Naive thymus-derived CD8-positive, alpha-beta T cell (primary cell): ENCODE data around the gene PCYT2. TPM values are rescaled to one million over a fixed set of nuclear protein-coding genes. Genes with fewer than 3 reads are reported as not detected.

Experiments used
- ATAC-seq, 2 donors: fragments of 150-1000 bp; cut with Tn5 transposase in 1 of 2; sonication (Bioruptor Pico), chemical (Tn5 transposase) in 1 of 2; 1 replicate in 1 of 2; 2 replicates in 1 of 2; pipeline ENCODE4 v1.10.0; 2021; ENCODE audit warnings: mild to moderate bottlenecking in 2 of 2, moderate library complexity in 2 of 2
- POLR2A ChIA-PET: fragments of 350-600 bp; sonication (Branson Sonifier 250); formaldehyde crosslinking; loops from one replicate; lab custom pipeline; 2021; ENCODE audit warnings: antibody characterized with exemption; lab: Charles Lee
- DNase-seq, 10 donors: peaks; one replicate each; pipeline versions ENCODE4 v3.0.0 to v3.0.0-alpha.2; 2020 to 2022
- H3K27ac Mint-ChIP-seq, 10 donors: one replicate each; pipeline ENCODE4 v1.8.0; 2020 to 2022; ENCODE audit warnings: mild to moderate bottlenecking in 10 of 10, mixed read lengths in 10 of 10, moderate library complexity in 4 of 10, inconsistent platforms in 1 of 10
- H3K27me3 Mint-ChIP-seq, 5 donors: one replicate each; pipeline ENCODE4 v1.8.0; 2021 to 2022; ENCODE audit warnings: mixed read lengths in 5 of 5
- H3K36me3 Mint-ChIP-seq, 3 donors: one replicate each; pipeline ENCODE4 v1.8.0; 2020 to 2022; ENCODE audit warnings: mixed read lengths in 3 of 3, mild to moderate bottlenecking in 2 of 3, inconsistent platforms in 1 of 3
- H3K4me1 Mint-ChIP-seq, 4 donors: one replicate each; pipeline ENCODE4 v1.8.0; 2021 to 2022; ENCODE audit warnings: mixed read lengths in 4 of 4
- H3K4me3 Mint-ChIP-seq, 10 donors: one replicate each; pipeline ENCODE4 v1.8.0; 2020 to 2022; ENCODE audit warnings: mild to moderate bottlenecking in 10 of 10, mixed read lengths in 10 of 10, moderate library complexity in 6 of 10, inconsistent platforms in 1 of 10
- H3K9me3 Mint-ChIP-seq, 9 donors: one replicate each; pipeline ENCODE4 v1.8.0; 2020 to 2022; ENCODE audit warnings: mixed read lengths in 9 of 9, mild to moderate bottlenecking in 3 of 9, inconsistent platforms in 1 of 9, moderate library complexity in 1 of 9
- polyA plus RNA-seq, 3 donors: library from polyadenylated mRNA; unstranded; fragments of 300-500 nt; fragmentation: Illumina TruSeq; gene quantifications; one replicate each; pipeline ENCODE4 v1.2.3, GENCODE V29; 2021
- total RNA-seq, 8 experiments: library from RNA in 2 of 8; stranded (reverse) in 2 of 8; gene quantifications; one replicate each; pipeline ENCODE4 v1.2.3 and lab custom pipeline; 2021 to 2026

Gene PCYT2
- total RNA-seq (10 to 100 TPM; 34.9 to 38.5 TPM), polyA plus RNA-seq (10 to 100 TPM; 22.9 to 24.0 (median 23.7) TPM), total RNA-seq (lab: John Stamatoyannopoulos, UW) (20.2 to 79.0 (median 43.3) reads per million in 6 experiments)

- Mint-ChIP-seq H3K27me3 (no peaks in the 10 kb centered on the region), H3K9me3 (no peaks in the 10 kb centered on the region), H3K4me1 (peaks cover 3 to 26% (median 13%) of the 10 kb centered on the region in 4 donors), H3K36me3 (peaks cover 0 to 26% (median 4%) of the 10 kb centered on the region in 3 donors), H3K4me3 (peak within 1 kb of the TSS; percentile 69 to 91 (median 84)), H3K27ac (peak within 1 kb of the TSS in 7 of 10 donors; percentile 39 to 84 (median 71))
- DNase-seq (peak; percentile 85 to 96 (median 92)), ATAC-seq (peak; percentile 91 to 96)
- POLR2A ChIA-PET, result interaction anchor here (0.9 to 2.6 kb wide), 4 partner anchors 14 to 57 kb away, joined by 3 to 16 read pairs (median 10); partner anchors contain the start of genes ALYREF and ANAPC11
Observed at GRCh38 chr17:81911277-81911961, at the start of gene PCYT2. PCYT2 (minus strand) TSS chr17:81911399; CDS start chr17:81911355, 44 bp downstream.

- DNase-seq (peak in 1 of 10 donors; percentile 30), ATAC-seq (peak in 1 of 2 donors; percentile 2)
- Mint-ChIP-seq H3K9me3 (no peaks in the 10 kb centered on the region), H3K27me3 (peaks cover 0 to 19% (median 9%) of the 10 kb centered on the region in 5 donors), H3K27ac (peak overlapping the region in 1 of 10 donors; percentile 21), H3K4me3 (peak overlapping the region in 4 of 10 donors; percentile 26 to 67 (median 48)), H3K36me3 (no peaks in the 10 kb centered on the region), H3K4me1 (peaks cover 0 to 13% (median 7%) of the 10 kb centered on the region in 4 donors)
- POLR2A ChIA-PET, result interaction anchor here (1.2 to 3.0 kb wide), 5 partner anchors 8 to 70 kb away, joined by 3 to 61 read pairs (median 7); partner anchors contain the start of genes CENPX and LRRC45
Observed at GRCh38 chr17:81960130-81960958, 49.1 kb upstream of the PCYT2 start.

- H3K9me3 Mint-ChIP-seq, result no peaks in the 10 kb centered on the region
- DNase-seq (peak; percentile 70 to 92 (median 85)), ATAC-seq (peak; percentile 96 to 97)
- POLR2A ChIA-PET, result interaction anchor here (0.5 to 3.0 kb wide), 8 partner anchors 9 to 89 kb away, joined by 3 to 61 read pairs (median 4); partner anchors contain the start of genes CENPX and LRRC45
- H3K36me3 Mint-ChIP-seq, result no peaks in the 10 kb centered on the region
- peaks cover 0 to 19% (median 9%) of the 10 kb centered on the region in 5 donors for H3K27me3 Mint-ChIP-seq
- peak overlapping the region in 1 of 10 donors; percentile 57 for H3K27ac Mint-ChIP-seq
- H3K4me1 Mint-ChIP-seq, result peaks cover 0 to 13% (median 6%) of the 10 kb centered on the region in 4 donors
- peak overlapping the region in 5 of 10 donors; percentile 59 to 72 (median 64) for H3K4me3 Mint-ChIP-seq
Observed at GRCh38 chr17:81959362-81960129, 48.3 kb upstream of the PCYT2 start.

GRCh38 chr17:81958633-81959342 lies 47.6 kb upstream of the PCYT2 start:
- peak overlapping the region in 1 of 10 donors; percentile 57 for H3K27ac Mint-ChIP-seq

GRCh38 chr17:81957691-81958432 lies 46.7 kb upstream of the PCYT2 start:
- peaks cover 0 to 19% (median 9%) of the 10 kb centered on the region in 5 donors for H3K27me3 Mint-ChIP-seq
- DNase-seq, result no peak
- POLR2A ChIA-PET, result no interaction called here
- peaks cover 0 to 6% (median 4%) of the 10 kb centered on the region in 4 donors for H3K4me1 Mint-ChIP-seq
- H3K27ac Mint-ChIP-seq, result no peak overlapping the region
- peak overlapping the region in 6 of 10 donors; percentile 10 to 72 (median 24) for H3K4me3 Mint-ChIP-seq
- ATAC-seq, result no peak
- no peaks in the 10 kb centered on the region for H3K36me3 Mint-ChIP-seq
- H3K9me3 Mint-ChIP-seq, result no peaks in the 10 kb centered on the region

More at GRCh38 chr17:81958633-81959342, 47.6 kb upstream of the PCYT2 start:
- peaks cover 0 to 6% (median 3%) of the 10 kb centered on the region in 4 donors for H3K4me1 Mint-ChIP-seq
- POLR2A ChIA-PET, result interaction anchor here (0.5 to 3.0 kb wide), 8 partner anchors 10 to 88 kb away, joined by 3 to 61 read pairs (median 4); partner anchors contain the start of genes CENPX and LRRC45
- no peaks in the 10 kb centered on the region for H3K9me3 Mint-ChIP-seq
- peaks cover 0 to 19% (median 9%) of the 10 kb centered on the region in 5 donors for H3K27me3 Mint-ChIP-seq
- ATAC-seq (no peak), DNase-seq (no peak)
- no peaks in the 10 kb centered on the region for H3K36me3 Mint-ChIP-seq
- H3K4me3 Mint-ChIP-seq, result peak overlapping the region; percentile 19 to 72 (median 61)

DNA sequence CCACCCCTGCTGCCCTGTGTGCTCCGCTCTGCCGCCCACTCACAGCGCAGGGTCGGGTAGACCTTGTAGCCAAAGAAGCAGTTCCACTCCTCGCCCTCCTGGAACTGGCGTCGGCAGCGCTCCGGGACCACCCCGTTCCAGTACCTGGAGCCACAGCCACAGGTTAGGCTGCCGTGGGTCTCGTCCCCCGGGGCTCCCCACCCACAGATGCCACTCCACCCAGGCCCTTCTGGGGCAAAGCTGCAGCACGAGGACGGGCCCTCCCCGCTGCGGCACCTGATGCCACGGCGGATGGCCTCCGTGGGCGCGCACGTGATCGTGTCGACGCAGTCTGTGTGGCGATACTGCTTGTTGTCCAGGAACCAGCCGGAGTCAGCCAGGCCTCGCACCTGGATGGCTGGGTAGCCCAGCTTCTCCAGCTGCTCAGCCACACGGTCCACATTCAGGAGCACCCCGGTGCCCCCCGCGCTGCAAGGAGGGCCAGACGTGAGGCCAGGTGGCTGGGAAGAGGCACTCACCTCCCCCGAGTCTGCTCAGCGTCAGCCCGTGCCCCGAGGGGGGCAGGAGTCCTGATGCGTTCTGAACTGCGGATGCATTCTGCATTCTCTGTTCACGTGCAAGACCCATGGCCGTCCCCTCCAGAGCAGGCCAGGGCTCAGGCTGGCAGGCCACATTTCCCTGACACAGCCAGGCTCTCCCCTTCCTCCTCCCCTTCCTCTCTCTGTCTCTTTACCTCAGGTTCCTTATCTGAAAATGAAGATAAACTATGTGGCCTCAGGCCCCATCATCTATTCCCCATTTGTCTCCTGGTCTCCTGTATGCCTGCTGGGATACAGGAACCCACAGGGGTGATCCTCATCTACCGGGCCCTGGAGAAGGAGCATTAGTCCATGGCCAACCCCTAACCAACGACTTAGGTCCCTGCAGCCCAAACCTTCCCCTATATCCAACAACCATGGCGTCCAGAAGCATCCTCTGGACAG lies 45.7 kb upstream of the PCYT2 start:
- Mint-ChIP-seq H3K4me1 (peaks cover 1 to 7% (median 5%) of the 10 kb centered on the region in 4 donors), H3K27ac (peak overlapping the region in 1 of 10 donors; percentile 65), H3K36me3 (no peaks in the 10 kb centered on the region), H3K9me3 (no peaks in the 10 kb centered on the region), H3K4me3 (no peak overlapping the region), H3K27me3 (peaks cover 0 to 14% (median 9%) of the 10 kb centered on the region in 5 donors)
- ATAC-seq (no peak), DNase-seq (no peak)
- POLR2A ChIA-PET, result interaction anchor here (0.5 kb wide), 1 partner anchor 238 kb away, joined by 3 read pairs; no protein-coding TSS in a partner anchor

DNA sequence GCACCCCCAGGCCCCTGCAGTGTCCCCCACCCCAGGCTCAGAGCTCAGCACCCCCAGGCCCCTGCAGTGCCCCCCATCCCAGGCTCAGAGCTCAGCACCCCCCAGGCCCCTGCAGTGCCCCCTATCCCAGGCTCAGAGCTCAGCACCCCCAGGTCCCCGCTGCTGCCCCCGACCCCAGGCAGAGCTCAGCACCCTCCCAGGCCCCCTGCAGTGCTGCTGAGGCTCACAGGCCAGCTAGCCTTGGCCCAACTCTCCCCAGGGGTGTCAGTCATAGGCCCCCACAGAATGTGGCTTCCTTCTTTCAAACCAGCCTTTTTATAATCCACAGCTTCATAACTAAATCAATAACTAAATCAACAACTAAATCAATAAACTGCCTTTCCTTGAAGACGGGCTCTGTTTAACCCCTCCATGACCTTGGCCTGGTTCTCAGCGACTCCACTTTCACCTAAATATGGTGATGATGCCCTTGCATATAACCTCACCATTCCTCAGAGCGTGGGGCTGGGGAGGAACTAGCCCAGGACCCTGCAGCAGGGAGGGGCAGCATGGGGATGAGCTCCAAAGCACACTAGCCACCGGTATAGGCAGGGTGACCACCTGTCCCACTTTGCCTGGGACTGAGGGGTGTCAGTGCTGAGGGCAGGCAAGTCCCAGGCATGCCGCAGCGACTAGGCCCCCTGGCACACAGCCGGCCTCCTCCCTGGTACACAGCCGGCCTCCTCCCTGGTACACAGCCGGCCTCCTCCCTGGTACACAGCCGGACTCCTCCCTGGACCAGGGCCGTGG lies 44.8 kb upstream of the PCYT2 start:
- ATAC-seq, result no peak
- Mint-ChIP-seq H3K27me3 (peaks cover 0 to 14% (median 9%) of the 10 kb centered on the region in 5 donors), H3K4me1 (peaks cover 4 to 11% (median 8%) of the 10 kb centered on the region in 4 donors), H3K27ac (no peak overlapping the region), H3K9me3 (no peaks in the 10 kb centered on the region), H3K4me3 (no peak overlapping the region), H3K36me3 (no peaks in the 10 kb centered on the region)
- DNase-seq, result no peak
- POLR2A ChIA-PET, result interaction anchor here (0.5 to 0.9 kb wide), 3 partner anchors 66 to 404 kb away, joined by 3 read pairs; partner anchors contain the start of genes CENPX and FAAP100

DNA sequence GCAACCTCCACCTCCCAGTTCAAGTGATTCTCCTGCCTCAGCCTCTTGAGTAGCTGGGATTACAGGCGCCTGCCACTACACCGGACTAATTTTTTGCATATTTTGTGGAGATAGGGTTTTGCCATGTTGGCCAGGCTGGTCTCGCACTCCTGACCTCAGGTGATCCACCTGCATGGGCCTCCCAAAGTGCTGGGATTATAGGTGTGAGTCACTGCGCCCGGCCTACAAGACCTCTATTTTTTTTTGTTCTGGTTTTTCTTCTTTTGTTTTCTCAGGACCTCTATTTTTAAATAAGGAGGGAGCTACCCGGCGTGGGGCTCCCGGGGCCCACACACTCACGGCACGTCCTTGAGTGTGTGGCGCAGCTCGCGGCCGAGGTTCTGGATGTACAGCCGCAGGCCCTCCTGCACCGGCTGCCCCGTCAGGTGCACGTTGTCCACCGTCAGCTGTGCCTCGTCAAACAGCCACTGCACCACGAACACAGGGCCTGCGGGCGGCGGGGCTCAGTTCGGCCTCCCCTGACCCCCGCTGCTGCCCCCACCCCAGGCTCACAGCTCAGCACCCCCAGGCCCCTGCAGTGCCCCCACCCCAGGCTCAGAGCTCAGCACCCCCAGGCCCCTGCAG lies 44.0 kb upstream of the PCYT2 start:
- peaks cover 4 to 11% (median 8%) of the 10 kb centered on the region in 4 donors for H3K4me1 Mint-ChIP-seq
- H3K4me3 Mint-ChIP-seq, result no peak overlapping the region
- ATAC-seq (no peak), DNase-seq (no peak)
- H3K9me3 Mint-ChIP-seq, result no peaks in the 10 kb centered on the region
- peak overlapping the region in 1 of 10 donors; percentile 76 for H3K27ac Mint-ChIP-seq
- H3K36me3 Mint-ChIP-seq, result no peaks in the 10 kb centered on the region
- POLR2A ChIA-PET, result interaction anchor here (0.9 kb wide), 2 partner anchors 67 to 403 kb away, joined by 3 read pairs; partner anchors contain the start of genes CENPX and FAAP100
- peaks cover 0 to 13% (median 9%) of the 10 kb centered on the region in 5 donors for H3K27me3 Mint-ChIP-seq
